ENCODE results near the gene STAM2. TPM values are rescaled to one million over a fixed set of nuclear protein-coding genes. Genes with fewer than 3 reads are reported as not detected.
"Not testable (repeated sequence)": the region's sequence is repeated elsewhere in the genome, so short reads cannot be mapped to it uniquely, and the experiment has no call there.

STAM2 gene
- total RNA-seq, 2 donors from 2014 or later, result 25.7 to 34.0 TPM

- intact Hi-C loops (cut with DNase I), result loop anchor here (10.0 kb wide), 1 partner anchor 127 kb away; no protein-coding TSS in a partner anchor
- H3K36me3 ChIP-seq (replicated peaks in 1 of 2; ENCODE audit: insufficient read depth in 1 of 2, low read depth in 2 of 2), result no peaks in the 10 kb centered on the region
- DNase-seq, result no peak
- 67 to 77% methylated on average over 4 of the region's 4 CpGs for WGBS, 2 donors
- H3K4me1 ChIP-seq, result peaks cover 40% of the 10 kb centered on the region
- no peak for ATAC-seq
- H3K27ac ChIP-seq, result no peak overlapping the region
- no peak for TF ChIP-seq POLR2A (IDR thresholded peaks at IDR 0.05)
- no peaks in the 10 kb centered on the region for H3K9me3 ChIP-seq
- H3K27me3 ChIP-seq, result no peaks in the 10 kb centered on the region
- no peak overlapping the region for H3K4me3 ChIP-seq
These were observed 14.0 kb downstream of the STAM2 start for GRCh38 chr2:152161598-152161997.

DNA sequence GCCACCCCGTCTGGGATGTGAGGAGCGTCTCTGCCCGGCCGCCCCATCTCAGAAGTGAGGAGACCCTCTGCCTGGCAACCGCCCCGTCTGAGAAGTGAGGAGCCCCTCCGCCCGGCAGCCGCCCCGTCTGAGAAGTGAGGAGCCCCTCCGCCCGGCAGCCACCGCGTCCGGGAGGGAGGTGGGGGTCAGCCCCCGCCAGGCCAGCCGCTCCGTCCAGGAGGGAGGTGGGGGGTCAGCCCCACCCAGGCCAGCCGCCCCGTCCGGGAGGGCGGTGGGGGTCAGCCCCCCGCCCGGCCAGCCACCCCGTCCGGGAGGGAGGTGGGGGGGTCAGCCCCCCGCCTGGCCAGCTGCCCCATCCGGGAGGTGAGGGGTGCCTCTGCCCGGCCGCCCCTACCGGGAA is 15.2 kb downstream of the STAM2 start:
- H3K9me3 ChIP-seq; H3K36me3 ChIP-seq (replicated peaks in 1 of 2; ENCODE audit: insufficient read depth in 1 of 2, low read depth in 2 of 2); H3K27me3 ChIP-seq; DNase-seq; H3K4me3 ChIP-seq; H3K27ac ChIP-seq; ATAC-seq: not testable (repeated sequence)
- 89 to 93% methylated on average over 3 to 17 of the region's 31 CpGs for WGBS, 2 donors
- intact Hi-C loops (cut with DNase I), result loop anchor here (10.0 kb wide), 1 partner anchor 126 kb away; no protein-coding TSS in a partner anchor
- H3K4me1 ChIP-seq, result peaks cover 29% of the 10 kb centered on the region

DNA sequence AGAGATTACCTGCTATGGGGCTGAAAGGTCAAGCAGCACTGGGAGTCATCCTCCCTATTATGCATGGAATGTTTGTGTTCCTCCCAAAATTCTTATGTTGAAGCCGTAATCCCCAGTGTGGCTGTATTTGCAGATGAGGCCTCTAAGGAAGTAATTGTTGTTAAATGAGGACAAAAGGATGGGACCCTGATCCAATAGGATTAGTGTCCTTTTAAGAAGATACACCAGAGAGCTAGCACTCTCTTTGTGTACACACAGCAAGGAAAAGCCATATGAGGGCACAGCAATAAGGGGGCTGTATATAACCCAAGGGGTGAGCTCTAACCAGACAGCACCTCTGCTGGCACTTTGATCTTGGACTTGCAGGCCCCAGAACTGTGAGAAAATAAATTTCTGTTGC is 18.3 kb downstream of the STAM2 start:
- ATAC-seq (no peak), DNase-seq (no peak)
- Histone ChIP-seq H3K9me3 (no peaks in the 10 kb centered on the region), H3K27ac (no peak overlapping the region), H3K36me3 (replicated peaks in 1 of 2; ENCODE audit: insufficient read depth in 1 of 2, low read depth in 2 of 2) (no peaks in the 10 kb centered on the region), H3K27me3 (no peaks in the 10 kb centered on the region), H3K4me1 (peaks cover 7% of the 10 kb centered on the region), H3K4me3 (no peak overlapping the region)
- 100% methylated on average over 1 of the region's 1 CpG for WGBS, 2 donors
- intact Hi-C loops (cut with DNase I), result no loop called here
- TF ChIP-seq POLR2A (IDR thresholded peaks at IDR 0.05), result no peak
- TF ChIP-seq, protein P1, sequence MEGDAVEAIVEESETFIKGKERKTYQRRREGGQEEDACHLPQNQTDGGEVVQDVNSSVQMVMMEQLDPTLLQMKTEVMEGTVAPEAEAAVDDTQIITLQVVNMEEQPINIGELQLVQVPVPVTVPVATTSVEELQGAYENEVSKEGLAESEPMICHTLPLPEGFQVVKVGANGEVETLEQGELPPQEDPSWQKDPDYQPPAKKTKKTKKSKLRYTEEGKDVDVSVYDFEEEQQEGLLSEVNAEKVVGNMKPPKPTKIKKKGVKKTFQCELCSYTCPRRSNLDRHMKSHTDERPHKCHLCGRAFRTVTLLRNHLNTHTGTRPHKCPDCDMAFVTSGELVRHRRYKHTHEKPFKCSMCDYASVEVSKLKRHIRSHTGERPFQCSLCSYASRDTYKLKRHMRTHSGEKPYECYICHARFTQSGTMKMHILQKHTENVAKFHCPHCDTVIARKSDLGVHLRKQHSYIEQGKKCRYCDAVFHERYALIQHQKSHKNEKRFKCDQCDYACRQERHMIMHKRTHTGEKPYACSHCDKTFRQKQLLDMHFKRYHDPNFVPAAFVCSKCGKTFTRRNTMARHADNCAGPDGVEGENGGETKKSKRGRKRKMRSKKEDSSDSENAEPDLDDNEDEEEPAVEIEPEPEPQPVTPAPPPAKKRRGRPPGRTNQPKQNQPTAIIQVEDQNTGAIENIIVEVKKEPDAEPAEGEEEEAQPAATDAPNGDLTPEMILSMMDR (IDR thresholded peaks at IDR 0.05), result no peak

GRCh38 chr2:152155209-152155608 is 20.4 kb downstream of the STAM2 start:
- peak; percentile 48 for ATAC-seq
- TF ChIP-seq POLR2A (IDR thresholded peaks at IDR 0.05), result no peak
- TF ChIP-seq, protein P1 (IDR thresholded peaks at IDR 0.05), result no peak
- H3K4me1 ChIP-seq, result peaks cover 7% of the 10 kb centered on the region
- no peak overlapping the region for H3K4me3 ChIP-seq
- no peak for DNase-seq
- intact Hi-C loops (cut with DNase I), result no loop called here
- H3K9me3 ChIP-seq, result no peaks in the 10 kb centered on the region
- no peaks in the 10 kb centered on the region for H3K36me3 ChIP-seq (replicated peaks in 1 of 2; ENCODE audit: insufficient read depth in 1 of 2, low read depth in 2 of 2)
- H3K27ac ChIP-seq, result no peak overlapping the region
- H3K27me3 ChIP-seq, result no peaks in the 10 kb centered on the region
- WGBS, 2 donors, result 27 to 52% methylated on average over 4 of the region's 4 CpGs

- no peak overlapping the region for H3K4me3 ChIP-seq
- no peak for DNase-seq
- H3K4me1 ChIP-seq, result peaks cover 7% of the 10 kb centered on the region
- no peak for ATAC-seq
- intact Hi-C loops (cut with DNase I), result no loop called here
- H3K9me3 ChIP-seq, result no peaks in the 10 kb centered on the region
- no peaks in the 10 kb centered on the region for H3K36me3 ChIP-seq (replicated peaks in 1 of 2; ENCODE audit: insufficient read depth in 1 of 2, low read depth in 2 of 2)
- no peak overlapping the region for H3K27ac ChIP-seq
- 90 to 91% methylated on average over 7 of the region's 7 CpGs for WGBS, 2 donors
- no peaks in the 10 kb centered on the region for H3K27me3 ChIP-seq
- TF ChIP-seq, protein P1 (IDR thresholded peaks at IDR 0.05), result no peak
- no peak for TF ChIP-seq POLR2A (IDR thresholded peaks at IDR 0.05)
These were observed 21.1 kb downstream of the STAM2 start for GRCh38 chr2:152154462-152154861.

All from body of pancreas (tissue), 4 donors.